Left renal cortex interstitium (tissue), 4 donors: ENCODE results near the gene CYP46A1. TPM values are rescaled to one million over a fixed set of nuclear protein-coding genes. Genes with fewer than 3 reads are reported as not detected.
"Not testable (repeated sequence)": the region's sequence is repeated elsewhere in the genome, so short reads cannot be mapped to it uniquely, and the experiment has no call there.

Experiments used
- DNase-seq, 4 donors: peaks; one replicate each; pipeline ENCODE4 v3.0.0-alpha.2; 2013; ENCODE audit warnings: low read depth in 4 of 4, low spot score in 2 of 4, missing footprints in 1 of 4
- polyA plus RNA-seq, 4 donors: library from polyadenylated mRNA; unstranded; fragments of 120-200 nt; gene quantifications; one replicate each; pipeline ENCODE4 v1.2.1, GENCODE V29; 2013; ENCODE audit not compliant: insufficient read length in 4 of 4

CYP46A1 gene
- polyA plus RNA-seq: 1 to 10 TPM; 1.4 to 4.4 (median 2.8) TPM

DNA sequence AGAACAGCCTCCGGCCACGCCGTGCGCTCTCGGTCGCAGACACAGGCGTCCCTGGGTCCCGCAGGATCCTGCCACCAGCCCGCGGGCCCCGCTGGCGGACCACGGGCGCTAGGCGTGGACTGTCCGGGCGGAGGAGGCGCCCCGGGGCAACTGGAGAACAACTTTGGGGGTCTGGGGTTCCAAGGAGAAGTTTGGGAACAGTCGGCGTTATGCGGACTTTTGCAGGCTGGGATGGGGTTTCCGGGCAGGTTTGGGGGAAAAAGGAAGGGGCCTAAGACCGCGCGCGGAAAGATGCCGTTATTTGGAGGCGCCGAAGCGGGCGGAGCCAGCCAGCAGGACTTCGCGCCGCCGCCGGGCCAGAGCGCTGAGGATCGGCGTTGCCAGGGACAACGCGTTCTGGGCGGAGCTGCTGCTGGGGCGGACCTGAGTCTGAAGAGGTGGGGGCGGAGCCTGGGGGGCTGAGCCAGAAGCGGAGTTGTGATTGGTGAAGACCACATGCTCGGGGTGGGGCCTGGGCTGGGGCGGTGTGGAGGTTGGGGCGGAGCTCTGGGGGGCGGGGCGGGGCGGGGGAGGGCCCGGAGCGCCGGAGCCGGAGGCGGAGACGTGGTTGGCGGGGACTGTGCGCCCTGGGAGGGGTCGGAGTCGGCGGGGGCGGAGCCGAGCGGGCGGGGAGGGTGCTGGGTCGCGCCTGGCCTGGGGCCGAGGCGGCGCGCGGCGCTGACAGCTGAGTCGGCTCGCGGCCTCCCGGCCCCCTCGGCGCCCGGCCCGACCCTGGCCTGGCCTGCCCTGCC is at the start of gene CYP46A1:
Gene CYP46A1, plus strand, starts transcription at position 680 of the 791 bp plus-strand sequence. CDS start 120 bp downstream, outside the sequence.
- peak; percentile 92 to 99 (median 96) for DNase-seq

DNA sequence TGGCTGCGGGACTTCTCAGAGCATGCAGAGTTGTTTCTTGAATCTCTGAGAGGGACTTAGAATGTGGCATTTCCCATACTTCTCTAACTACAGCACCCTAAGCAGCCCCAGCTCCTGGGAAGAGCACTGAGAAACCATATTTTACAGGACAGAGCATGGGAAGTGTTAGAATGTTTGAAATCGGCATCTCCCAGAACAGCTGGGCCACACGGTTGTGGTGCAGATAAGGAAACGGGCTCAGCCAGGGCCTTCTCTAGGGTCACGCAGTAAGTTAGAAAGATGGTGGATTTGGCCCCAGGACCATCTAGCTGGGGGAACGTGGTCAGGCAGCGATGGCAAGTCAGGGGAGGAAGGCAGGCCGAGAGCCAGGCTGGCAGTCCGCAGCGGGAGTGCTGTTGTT is 49.7 kb upstream of the CYP46A1 start:
- no peak for DNase-seq

DNA sequence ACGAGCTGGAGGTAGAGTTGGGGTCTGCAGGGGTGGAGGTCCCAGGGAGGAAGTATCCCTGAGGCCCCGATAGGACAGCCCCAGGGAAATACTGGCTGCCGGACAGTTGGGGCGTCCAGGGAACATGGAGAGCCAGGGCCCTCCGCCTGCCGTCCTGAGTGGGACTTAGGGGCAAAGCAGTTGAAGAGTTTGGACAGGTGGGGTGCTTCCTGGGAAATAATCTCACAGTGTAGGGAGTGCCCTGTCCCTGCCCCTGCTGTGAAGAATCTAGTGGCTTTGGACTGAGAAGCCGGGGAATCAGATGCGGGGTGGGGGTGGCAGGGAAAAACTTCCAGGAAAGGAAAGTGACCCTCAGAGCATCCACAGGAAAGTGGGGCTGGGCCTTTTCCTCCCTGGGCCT is 49.0 kb upstream of the CYP46A1 start:
- no peak for DNase-seq

DNA sequence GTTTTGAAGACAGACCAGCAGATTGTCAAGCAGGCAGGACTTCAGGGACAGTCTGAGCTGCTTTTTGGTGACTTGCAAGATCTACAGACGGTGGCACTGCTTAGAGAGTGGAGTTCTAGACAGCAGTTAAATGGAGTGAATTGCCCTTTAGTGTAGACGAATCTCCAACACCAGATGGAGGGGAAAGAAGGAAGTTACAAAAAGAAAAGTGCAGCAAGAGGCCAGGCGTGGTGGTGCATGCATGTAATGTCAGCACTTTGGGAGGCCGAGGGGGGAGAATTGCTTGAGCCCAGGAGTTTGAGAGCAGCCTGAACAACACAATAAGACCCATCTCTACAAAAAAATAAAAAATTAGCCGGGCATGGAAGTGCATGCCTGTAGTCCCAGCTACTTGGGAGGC is 47.6 kb upstream of the CYP46A1 start:
- no peak for DNase-seq

DNA sequence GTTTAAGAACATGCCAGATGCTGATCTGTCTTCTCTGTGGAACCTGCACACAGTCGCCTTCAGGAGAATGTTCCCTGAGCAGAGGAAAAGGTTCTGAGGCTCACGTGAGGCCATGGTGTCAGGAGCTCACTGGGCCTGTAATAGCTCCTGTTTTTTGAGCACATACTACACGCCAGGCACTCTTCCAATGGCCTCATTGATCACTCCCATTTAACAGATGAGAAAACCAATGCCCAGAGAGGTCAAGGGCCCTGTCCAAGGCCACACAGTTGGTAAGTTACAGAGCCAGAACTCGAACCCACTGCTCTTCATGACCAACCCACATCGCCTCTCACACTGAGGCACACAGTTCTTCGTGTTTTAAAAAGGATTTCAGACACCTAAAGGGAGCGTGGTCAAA is 46.5 kb upstream of the CYP46A1 start:
- DNase-seq: no peak

DNA sequence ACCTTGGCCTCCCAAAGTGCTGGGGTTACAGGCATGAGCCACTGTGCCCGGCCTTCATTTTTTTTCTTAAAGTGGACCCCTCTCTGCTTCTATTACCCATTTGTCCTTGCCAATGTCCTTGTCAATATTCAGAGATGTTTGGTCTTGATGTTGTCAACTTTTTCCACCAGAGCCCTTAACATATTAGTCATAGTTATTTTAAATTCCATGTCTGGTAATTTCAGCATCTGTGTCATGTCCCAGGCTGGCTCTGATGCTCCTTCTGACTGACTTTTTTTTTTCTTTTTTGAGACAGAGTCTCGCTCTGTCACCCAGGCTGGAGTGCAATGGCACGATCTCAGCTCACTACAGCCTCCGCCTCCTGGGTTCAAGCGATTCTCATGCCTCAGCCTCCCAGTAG is 41.3 kb upstream of the CYP46A1 start:
- DNase-seq: not testable (repeated sequence)

DNA sequence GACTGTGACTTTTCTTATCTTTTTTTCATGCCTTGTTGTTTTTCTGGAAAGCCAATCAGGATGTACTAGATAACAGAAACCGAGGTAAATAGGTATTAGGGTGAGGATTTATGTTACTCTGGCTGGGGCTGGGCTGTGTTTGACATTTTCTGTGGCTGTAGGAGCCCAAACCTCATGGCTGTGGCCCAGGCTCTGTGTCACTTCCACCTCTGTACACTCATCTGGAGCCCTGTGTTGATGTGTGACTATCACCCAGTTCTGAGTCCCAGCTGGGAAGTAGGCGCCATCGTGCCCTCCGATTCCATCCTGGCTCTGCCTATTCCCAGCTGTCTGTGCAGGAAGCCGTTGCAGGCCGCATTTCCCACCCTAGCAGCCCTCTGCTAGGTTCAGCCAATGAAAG is 40.8 kb upstream of the CYP46A1 start:
- DNase-seq: no peak

DNA sequence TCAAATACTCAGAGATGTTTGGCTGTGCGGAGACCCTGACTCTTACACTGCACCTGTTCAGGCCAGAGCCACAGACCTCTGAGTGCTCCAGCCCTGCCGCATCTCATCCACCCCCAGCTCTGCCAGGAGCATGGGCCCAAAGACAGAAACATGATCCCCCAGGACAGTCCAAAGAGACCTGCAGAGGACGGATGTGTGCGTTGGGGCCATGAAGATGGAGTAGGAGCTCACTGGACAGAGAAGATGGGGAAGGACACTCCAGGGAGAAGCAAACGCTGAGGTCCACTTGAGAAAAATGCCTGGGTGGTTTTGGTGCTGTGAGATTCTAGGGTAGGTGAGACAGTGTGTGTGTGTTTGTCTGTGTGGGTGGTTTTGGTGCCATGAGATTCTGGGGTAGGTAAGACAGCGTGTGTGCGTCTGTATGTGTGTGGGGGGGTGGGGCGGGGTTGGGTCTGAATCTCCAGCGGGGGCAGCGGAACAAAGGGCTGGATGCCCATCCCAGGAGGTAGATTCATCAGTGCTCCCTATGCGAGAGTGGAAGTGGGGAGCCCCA is 40.0 kb upstream of the CYP46A1 start:
- no peak for DNase-seq

DNA sequence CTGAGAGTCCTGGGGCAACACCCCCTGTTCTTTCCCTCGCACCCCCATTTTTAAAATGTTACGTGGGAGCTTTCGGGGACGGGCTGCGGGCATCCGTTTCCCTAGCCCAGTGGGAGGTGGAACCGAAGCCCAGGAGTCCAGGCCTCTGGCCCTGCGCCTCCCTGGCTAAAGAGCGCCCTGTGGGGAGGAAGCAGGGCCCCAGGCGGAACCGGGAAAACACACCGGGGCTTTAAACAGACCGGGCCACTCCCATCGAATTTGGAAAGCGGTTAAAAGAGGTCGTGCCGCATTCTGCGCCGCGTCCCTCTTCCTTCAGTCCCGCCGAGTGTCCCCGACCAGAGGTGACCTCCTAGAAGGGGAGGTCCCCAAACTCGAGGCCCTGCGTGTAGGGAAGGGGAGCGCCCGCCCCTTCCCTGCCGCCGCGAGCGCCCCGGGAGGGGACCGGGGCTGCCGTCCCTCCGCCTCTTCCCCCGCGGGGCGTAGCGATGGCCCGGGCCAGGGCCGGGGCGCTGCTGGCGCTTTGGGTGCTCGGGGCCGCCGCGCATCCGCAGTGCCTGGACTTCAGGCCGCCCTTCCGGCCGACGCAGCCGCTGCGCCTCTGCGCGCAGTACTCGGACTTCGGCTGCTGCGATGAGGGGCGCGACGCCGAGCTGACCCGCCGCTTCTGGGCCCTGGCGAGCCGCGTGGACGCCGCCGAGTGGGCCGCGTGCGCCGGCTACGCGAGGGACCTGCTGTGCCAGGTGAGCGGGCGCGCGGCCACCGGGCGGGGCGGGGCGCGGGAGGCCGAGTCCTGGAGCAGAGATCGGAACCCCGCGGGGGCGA is 39.2 kb upstream of the CYP46A1 start, which contains the start of gene HHIPL1:
Gene HHIPL1, plus strand, starts transcription at position 407 of the 822 bp plus-strand sequence. Its CDS starts 79 bp downstream, at position 486.
- DNase-seq: no peak

DNA sequence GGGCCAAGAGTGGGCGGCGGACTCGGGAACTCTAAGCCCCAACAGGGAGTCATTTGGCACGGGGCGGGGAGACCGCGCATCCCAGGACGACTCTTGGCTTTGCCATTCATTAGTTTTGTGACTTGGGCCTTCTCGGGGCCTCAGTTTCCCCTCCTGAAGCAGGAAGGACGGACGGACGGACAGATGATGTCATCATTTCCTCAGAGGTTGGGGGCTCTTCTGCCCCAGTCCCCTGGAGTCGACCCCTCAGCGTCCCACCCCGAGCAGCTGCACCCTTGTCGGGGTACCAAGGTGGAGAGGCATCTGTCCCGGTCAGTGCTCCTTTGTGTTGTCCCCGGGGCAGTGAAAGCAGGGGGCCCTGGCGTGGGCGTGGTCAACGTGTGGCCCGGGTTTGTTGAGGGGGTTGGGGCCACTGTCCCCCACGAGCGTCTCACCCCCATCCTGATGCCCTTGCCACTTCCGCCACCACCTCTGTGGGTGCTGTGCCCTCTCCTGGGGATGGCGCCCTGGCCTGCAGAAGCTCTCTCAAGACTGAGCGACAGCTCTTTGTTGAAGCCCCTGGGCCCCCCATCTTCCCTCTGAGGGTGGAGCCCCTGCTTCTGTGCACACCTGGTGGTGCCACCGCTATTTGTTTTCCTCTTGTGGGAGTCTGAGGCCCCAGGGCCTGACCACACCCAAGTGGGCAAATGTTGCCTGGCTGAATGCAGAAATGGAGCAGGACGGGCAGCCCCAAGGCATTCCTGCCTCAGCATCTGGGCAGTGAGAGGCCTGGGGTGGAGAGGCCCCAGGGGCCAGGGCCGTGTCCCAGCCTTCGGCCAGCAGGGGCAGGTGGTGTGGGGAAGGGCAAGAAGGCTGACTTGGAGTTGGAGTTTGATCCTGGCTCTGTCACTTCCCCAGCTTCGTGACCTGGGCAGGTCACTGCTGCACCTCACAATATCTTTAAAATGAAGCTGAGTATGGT is 38.3 kb upstream of the CYP46A1 start:
- no peak for DNase-seq

DNA sequence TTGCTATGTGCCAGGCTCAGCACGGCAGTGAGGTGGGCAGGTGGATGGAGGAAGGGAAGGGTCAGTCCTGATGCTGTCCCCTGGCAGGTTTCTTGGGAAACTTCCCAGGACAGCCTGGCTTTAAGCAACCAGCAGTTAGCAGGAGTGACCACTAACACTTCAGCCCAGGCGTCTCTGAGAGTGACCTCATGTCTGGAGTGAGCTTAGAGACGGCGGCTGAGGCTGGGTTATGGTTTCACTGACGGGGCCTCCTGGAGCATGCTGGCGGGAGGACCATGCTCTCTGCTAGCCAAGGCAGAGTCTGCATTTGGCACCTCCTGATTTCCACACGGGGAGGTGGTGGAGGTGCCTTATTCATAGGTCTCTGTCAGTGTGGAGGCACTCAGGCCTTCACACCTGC is 36.7 kb upstream of the CYP46A1 start:
- no peak for DNase-seq

DNA sequence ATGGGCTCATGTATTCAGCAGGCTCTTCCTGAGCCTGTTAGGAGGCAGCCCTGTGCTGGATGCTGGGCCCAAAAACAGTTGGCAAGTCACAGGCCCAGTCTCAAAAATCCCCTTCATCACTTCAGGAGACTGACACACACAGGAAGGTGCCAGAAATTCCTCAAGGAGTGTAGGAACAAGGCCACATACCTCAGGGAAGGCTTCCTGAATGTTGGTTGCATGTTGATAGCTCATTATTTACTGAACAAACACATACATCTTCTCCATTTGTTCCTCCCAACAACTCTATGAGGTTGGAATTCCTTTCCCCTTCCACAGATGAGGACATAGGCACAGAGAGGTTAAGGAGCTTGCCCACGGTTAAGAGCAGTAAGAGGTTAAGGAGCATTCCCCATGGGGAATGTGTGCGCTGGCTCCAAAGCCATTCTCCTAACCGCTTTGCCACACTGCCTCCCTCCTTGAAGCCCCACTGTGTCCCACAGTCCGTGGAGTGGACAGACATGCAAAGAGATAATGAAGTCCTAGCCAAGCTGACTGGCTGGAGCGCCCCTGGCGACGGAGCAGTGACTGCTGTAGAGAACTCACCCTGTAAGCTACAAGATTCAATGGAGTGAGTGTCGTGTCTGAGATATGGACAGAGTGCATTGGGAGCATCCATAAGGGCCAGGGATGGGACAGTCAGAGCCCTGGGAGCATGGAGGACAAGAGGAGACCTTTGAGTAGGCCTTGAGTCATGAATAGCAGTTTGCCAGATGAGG is 35.9 kb upstream of the CYP46A1 start:
- no peak for DNase-seq

DNA sequence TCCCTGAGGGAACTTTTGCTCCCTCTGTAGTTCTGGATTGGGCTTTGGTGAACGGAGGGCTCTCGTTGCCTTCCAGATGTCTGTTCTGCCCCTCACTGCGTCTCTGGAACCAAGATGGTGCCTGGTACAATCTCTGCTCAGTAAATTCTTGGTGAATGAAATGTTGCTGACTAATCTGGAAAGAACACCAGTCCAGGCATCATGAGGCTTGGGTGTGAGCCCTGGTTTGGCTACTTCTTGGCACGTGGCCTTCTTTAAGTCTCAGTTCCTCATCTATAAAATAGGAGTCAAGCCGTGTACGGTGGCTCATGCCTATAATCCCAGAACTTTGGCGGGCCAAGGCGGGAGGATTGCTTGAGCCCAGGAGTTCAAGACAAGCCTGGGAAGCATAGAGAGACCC is 34.9 kb upstream of the CYP46A1 start:
- no peak for DNase-seq

DNA sequence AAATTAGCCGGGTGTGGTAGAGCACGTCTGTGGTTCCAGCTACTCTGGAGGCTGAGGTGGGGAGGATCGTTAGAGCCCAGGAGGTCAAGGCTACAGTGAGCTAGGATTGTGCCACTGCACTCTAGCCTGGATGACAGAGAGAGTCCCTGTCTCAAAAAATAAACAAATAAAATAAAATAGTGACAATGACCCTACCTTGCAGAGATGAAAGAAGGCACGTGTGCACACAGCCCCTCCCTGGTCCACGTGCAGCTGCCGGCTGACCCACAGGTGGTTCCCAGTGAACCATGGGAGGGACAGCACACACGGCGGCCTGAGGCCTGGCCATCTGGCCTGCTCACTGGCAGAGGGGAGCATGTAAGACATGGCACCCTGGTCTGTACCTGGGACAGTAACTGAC is 34.5 kb upstream of the CYP46A1 start:
- no peak for DNase-seq

DNA sequence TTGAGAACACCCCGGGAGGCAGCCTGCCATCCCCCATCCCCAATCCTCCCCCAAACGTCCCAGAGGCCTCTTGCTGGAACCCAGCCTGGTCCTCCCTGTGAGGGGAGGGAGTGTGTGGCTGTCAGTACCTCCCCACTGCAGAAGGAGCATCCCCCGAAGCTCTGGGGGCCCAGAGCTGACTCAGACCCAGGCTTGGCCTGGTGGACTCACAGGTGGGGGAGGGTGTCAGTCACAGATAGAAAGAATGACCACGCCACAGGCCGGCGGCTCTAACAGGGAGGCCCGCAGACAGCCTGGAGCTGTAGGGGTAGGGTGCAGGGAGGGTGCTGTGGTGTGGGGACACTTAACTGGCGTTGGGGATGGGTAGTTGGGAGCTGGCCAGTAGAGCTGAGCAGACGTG is 33.9 kb upstream of the CYP46A1 start:
- DNase-seq: no peak

DNA sequence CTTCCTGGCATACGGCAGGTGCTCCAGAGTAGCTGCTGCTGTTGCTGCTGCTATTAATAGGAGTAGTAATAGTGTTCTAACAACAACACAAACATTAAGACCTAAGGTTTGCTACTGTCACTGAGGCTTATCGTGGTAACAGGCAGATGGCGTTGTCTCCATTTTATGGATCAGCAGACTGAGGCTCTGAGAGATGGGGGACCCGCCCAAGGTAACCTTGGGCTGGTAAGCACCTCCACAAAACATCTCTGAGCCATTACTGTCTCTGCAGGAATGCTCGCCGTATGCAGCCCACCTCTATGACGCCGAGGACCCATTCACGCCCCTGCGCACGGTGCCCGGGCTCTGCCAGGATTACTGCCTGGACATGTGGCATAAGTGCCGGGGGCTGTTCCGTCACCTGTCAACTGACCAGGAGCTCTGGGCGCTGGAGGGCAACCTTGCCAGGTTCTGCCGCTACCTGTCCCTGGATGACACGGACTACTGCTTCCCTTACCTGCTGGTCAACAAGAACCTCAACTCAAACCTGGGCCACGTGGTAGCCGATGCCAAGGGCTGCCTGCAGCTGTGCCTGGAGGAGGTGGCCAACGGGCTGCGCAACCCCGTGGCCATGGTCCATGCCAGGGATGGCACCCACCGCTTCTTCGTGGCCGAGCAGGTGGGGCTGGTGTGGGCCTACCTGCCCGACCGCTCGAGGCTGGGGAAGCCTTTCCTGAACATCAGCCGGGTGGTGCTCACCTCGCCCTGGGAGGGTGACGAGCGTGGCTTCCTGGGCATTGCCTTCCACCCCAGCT is 31.9 kb upstream of the CYP46A1 start:
- no peak for DNase-seq

DNA sequence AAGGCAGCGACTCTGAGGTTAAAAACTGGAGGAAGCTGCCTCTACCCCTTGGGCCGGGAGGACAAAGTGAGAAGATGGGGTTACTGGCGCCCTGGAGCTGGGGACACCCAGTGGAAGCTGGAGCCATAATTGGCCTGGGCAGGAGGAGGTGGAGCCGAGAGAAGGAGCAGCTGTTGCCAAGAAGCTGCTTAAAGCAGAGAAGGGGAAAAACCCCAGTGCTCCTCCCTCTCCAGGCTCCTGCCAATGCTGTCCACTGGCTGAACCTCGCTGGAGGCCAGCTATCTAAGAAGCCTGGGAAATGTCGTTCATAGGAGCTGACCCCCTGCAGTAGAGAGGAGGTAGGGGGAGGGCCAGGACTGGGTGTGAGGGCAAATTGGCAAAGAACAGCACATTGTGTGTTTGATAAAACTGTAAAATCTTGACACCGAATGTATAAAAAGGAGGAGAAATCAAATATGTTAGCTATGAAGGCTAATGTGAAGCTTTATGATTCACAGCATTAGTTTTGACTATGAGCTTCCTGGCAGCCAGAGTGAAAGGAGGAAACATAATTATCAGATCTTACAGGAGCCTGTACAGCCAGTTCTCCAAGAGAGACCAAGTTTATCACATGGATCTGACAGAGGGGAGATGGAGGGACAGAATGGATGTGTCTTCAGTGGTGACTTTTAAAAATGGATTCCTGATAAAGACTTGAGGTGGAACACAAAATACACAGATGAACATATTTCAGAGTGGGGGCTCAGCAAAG is 29.7 kb upstream of the CYP46A1 start:
- no peak for DNase-seq

DNA sequence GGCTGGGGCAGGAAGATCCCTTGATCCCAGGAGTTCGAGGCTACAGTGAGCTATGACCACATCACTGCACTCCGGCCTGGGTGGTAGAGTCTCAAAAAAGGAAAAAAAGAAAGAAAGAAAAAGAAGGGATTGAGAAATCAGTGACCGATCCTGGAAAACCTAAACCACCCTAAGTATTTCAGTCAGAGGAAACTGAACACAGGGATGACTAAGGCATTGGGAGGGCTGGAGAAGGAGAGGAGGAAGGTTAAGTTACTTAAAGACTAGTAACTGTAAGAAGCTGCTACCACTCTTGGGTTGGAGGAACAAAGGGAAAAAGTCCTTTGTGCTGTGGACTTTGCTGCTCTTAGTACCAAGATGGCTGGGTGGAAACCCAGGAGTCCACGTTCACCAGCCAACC is 28.6 kb upstream of the CYP46A1 start:
- DNase-seq: no peak
